Measurements from ENCODE around the gene SLC19A1.
A peak's percentile ranks its signal among the peaks of the same experiment; 100 is the strongest.

SLC19A1 gene

GRCh38 chr21:45485686-45486442 lies 56.4 kb downstream of the SLC19A1 start:
- in situ Hi-C loops (cut with HindIII; ENCODE audit: low pct_unique_long_range_greater_than_20kb, low sequenced_read_pairs) = no loop called here
- TF ChIP-seq JUND (IDR thresholded peaks at IDR 0.05; ENCODE audit: low read depth) = no peak
- no peak for DNase-seq (ENCODE audit: low read depth in 1 of 2, low spot score in 1 of 2)

DNA sequence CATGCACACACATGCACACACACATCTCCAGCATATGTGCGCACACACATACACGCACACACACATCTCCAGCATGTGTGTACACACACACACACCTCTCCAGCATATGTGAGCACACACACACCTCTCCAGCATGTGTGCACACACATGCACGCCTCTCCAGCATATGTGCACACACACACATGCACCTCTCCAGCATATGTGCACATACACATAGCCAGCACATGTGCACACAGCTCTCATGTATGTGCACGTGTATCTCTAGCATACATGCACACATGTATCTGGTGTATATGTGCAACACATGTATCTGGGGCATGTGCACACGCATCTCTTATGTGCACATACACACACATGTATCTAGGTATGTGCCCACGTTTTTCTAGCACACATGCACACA lies 57.9 kb downstream of the SLC19A1 start:
- no peak for TF ChIP-seq JUND (IDR thresholded peaks at IDR 0.05; ENCODE audit: low read depth)
- DNase-seq (ENCODE audit: low read depth in 1 of 2, low spot score in 1 of 2) = no peak
- in situ Hi-C loops (cut with HindIII; ENCODE audit: low pct_unique_long_range_greater_than_20kb, low sequenced_read_pairs) = no loop called here

GRCh38 chr21:45482899-45483821 lies 59.1 kb downstream of the SLC19A1 start:
- in situ Hi-C loops (cut with HindIII; ENCODE audit: low pct_unique_long_range_greater_than_20kb, low sequenced_read_pairs) = no loop called here
- TF ChIP-seq JUND (IDR thresholded peaks at IDR 0.05; ENCODE audit: low read depth) = no peak
- no peak for DNase-seq (ENCODE audit: low read depth in 1 of 2, low spot score in 1 of 2)

DNA sequence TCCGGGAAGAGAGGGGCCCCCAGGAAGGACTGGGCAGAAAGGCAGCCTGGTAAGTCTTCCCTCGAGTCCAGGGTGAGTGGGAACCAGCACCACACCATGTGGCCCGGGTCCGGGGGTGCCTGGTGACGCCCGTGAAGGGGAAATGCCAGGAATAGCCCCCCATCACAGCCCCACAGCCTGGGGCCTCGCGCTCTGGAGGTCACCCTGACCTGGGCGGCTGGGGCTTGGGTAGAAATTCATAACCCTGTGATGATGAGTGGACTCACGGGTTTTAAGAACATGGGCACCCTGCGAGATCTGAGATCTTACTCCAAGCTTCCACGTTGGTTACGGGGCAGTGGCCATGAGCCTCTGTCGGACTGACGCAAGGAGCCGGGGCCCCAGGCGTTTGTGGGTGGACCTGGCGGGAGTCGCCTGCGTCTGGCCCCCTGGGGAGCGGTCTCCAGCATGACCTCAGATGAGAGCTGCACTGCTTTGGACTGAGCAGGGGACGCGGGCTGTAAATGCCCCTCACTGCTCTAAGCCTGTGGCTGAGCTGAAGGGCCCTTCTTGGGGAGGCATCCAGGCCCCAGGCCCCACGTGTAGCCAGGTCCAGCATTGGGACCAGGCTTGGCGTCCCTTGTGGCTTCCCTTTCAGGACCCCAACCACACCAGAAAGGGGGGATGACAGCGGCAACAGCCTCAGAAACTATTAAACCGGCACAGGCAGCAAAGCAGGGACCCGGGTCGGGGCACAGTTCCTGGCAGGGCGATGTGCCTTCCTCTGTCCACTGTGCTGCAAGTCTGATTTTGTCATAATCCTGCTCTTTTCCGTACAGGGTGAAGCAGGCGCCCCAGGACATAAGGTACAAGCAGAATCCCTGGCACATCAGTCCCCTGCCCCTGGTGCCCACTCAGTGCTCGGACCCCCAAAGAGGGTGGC lies 60.0 kb downstream of the SLC19A1 start:
- DNase-seq (ENCODE audit: low read depth in 1 of 2, low spot score in 1 of 2) = no peak
- TF ChIP-seq JUND (IDR thresholded peaks at IDR 0.05; ENCODE audit: low read depth) = no peak
- in situ Hi-C loops (cut with HindIII; ENCODE audit: low pct_unique_long_range_greater_than_20kb, low sequenced_read_pairs) = no loop called here

DNA sequence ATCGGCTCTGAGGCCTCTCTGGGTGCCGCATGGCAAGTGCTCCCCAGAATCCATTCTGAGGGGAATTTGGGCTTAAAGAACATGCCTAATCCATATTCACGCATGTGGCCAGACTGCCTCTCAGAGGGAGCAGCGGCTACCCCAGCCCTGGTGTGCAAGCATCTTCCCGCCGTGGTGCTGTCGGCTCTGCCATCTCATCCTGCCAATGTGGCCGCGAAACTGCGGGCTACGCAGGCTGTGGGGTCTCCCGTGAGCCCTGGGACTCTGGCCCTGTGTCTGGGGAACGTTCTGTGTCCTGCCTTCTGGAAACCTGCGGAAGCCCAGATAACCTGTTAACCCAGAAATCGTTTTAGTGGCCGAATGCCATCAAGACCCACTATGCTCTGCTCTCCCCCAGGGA lies 60.7 kb downstream of the SLC19A1 start:
- in situ Hi-C loops (cut with HindIII; ENCODE audit: low pct_unique_long_range_greater_than_20kb, low sequenced_read_pairs) = no loop called here
- TF ChIP-seq JUND (IDR thresholded peaks at IDR 0.05; ENCODE audit: low read depth) = no peak
- no peak for DNase-seq (ENCODE audit: low read depth in 1 of 2, low spot score in 1 of 2)

GRCh38 chr21:45480701-45481500 lies 61.3 kb downstream of the SLC19A1 start:
- DNase-seq (ENCODE audit: low read depth in 1 of 2, low spot score in 1 of 2) = no peak
- in situ Hi-C loops (cut with HindIII; ENCODE audit: low pct_unique_long_range_greater_than_20kb, low sequenced_read_pairs) = no loop called here
- TF ChIP-seq JUND (IDR thresholded peaks at IDR 0.05; ENCODE audit: low read depth) = no peak

- DNase-seq (ENCODE audit: low read depth in 1 of 2, low spot score in 1 of 2) = no peak
- in situ Hi-C loops (cut with HindIII; ENCODE audit: low pct_unique_long_range_greater_than_20kb, low sequenced_read_pairs) = no loop called here
These were observed 62.3 kb downstream of the SLC19A1 start for GRCh38 chr21:45479691-45480675.

DNA sequence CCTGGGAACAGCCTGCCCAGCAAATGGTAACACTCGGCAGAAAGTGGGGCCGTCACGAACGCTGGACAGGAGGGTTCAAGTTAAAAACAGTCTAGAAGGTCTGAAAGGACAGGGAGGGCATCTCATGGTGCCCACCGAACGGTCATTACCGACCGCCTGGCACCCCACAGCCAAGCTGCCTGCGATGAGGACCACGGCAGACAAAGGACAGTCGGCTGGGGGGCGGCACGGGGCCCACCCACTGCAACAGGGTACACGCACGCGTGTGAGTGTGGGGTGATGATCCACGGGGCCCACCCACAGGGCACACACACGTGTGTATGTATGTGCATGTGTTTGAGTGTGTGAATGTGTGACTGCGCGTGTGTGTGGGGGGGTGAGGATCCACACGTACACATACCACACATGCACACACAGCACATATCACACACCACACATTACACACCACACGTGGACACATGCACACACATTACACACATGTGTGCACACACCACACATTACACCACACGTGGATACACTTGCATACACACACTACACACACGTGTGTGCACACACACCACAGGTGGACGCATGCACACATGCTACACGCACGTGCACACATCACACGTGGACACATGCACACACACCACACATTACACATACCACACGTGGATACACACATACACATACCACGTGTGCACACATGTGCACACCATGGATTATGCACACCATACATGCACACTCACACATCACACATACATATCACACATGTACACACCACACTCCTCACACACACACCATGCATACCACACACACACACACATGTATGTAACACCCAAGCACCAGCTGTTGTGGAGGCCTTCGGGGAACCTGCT lies 63.2 kb downstream of the SLC19A1 start:
- in situ Hi-C loops (cut with HindIII; ENCODE audit: low pct_unique_long_range_greater_than_20kb, low sequenced_read_pairs) = no loop called here
- DNase-seq (ENCODE audit: low read depth in 1 of 2, low spot score in 1 of 2) = no peak
- no peak for TF ChIP-seq JUND (IDR thresholded peaks at IDR 0.05; ENCODE audit: low read depth)

More at GRCh38 chr21:45479691-45480675, 62.3 kb downstream of the SLC19A1 start:
- no peak for TF ChIP-seq JUND (IDR thresholded peaks at IDR 0.05; ENCODE audit: low read depth)

GRCh38 chr21:45478115-45478801 lies 64.0 kb downstream of the SLC19A1 start:
- in situ Hi-C loops (cut with HindIII; ENCODE audit: low pct_unique_long_range_greater_than_20kb, low sequenced_read_pairs) = no loop called here
- TF ChIP-seq JUND (IDR thresholded peaks at IDR 0.05; ENCODE audit: low read depth) = no peak
- peak; percentile 79 to 82 for DNase-seq (ENCODE audit: low read depth in 1 of 2, low spot score in 1 of 2)

All from T47D (cell line).